AG08395 (cell line): ENCODE measurements around the gene PFKFB1.

Experiments
- DNase-seq: peaks from one replicate; pipeline ENCODE4 v3.0.0; 2012; ENCODE audit warnings: mixed read lengths, low spot score

Gene PFKFB1

GRCh38 chrX:54922547-54922946, 71.4 kb downstream of the PFKFB1 start:
- no peak for DNase-seq

GRCh38 chrX:54921427-54922021, 72.5 kb downstream of the PFKFB1 start:
- peak; percentile 89 for DNase-seq

- DNase-seq = no peak
Observed at GRCh38 chrX:54920610-54921426, 73.2 kb downstream of the PFKFB1 start, which contains the start of gene TRO. Gene TRO (plus strand): TSS chrX:54920824. CDS start chrX:54922247, 1,423 bp downstream.

- no peak for DNase-seq
Observed at GRCh38 chrX:54909941-54910340, 84.0 kb downstream of the PFKFB1 start.

GRCh38 chrX:54894159-54894558, 99.8 kb downstream of the PFKFB1 start:
- DNase-seq = no peak

GRCh38 chrX:54891573-54891972, 102.4 kb downstream of the PFKFB1 start:
- DNase-seq = peak; percentile 37

GRCh38 chrX:54885740-54886139, 108.2 kb downstream of the PFKFB1 start:
- DNase-seq = no peak
